GM18861 (cell line): ENCODE data around the gene TTF1.

Experiments used
- ATAC-seq: cut with Tn5 transposase; IDR thresholded peaks from one replicate; pipeline ENCODE4 v1.9.1; 2021; ENCODE audit not compliant: unreplicated experiment

TTF1 gene

DNA sequence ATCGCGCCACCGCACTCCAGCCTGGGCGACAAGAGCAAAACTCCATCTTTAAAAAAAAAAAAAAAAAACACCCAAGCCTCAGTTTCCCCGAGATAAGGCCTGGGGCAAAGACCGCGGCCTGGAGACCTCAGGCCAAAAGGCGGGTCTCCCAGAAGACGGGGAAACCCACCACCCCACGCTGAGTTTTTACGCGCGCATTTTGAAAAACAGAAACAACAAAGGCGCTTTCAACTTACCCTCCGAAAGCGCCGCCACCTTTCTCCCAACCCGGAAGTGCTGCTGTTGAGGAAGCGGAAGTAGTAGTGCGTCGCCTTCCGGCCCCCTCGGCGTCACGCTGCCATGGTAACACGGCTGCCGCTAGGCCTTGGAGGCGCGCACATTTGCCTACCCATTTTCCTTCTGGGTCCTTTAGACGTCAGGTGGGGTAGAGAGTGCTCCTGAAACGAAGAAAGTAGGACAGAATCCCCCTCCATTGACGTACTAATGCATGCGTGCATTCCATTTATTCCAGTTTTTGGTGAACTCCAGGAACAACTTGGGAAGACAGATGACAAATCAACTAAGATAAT lies at the start of gene TTF1:
Gene TTF1, minus strand, starts transcription at position 287 of the 569 bp plus-strand sequence. CDS start 4,019 bp downstream, outside the sequence.
- ATAC-seq, result peak; percentile 43

DNA sequence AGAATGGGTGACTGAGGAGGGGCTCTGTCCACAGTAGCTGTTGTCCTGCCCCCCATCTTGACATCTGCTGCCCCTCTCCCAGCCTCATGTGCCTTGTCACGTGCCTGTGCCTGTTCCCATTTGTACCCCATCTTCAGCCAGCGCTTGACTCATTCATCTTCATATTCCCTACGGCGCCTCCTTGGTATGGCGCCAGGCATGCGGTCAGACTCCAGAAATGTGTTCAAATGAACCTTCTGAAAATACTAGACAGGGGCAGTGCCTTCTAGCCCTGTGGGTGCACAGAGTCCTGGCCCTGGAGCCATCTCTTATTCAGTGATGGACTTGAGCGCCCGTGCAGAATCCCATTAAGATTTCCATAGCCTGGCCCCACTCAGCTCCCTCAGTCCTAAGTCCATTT lies 49.6 kb upstream of the TTF1 start:
- ATAC-seq, result no peak

GRCh38 chr9:132451276-132451675 lies 44.6 kb upstream of the TTF1 start:
- ATAC-seq, result no peak

DNA sequence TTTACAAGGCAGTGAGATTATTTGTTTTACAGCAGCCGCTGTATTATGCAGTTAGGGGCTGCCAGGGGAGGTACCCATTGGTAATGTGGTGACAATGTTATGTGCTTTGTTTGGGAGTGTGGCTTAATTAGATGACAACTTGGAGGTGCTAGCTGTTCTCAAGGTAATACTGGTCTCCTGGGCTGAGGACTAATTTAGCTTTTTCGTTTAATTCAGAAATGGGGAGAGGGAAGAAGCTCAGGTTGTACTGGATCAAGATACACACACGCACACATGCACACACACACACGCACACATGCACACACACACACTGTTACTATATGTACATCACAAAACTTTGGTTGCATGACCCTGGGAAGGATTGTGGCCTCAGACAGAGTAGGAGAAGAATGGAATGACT lies 41.3 kb upstream of the TTF1 start:
- ATAC-seq, result no peak

- no peak for ATAC-seq
Measured at GRCh38 chr9:132447346-132447745, 40.7 kb upstream of the TTF1 start.

GRCh38 chr9:132446887-132447286 lies 40.2 kb upstream of the TTF1 start:
- no peak for ATAC-seq

- no peak for ATAC-seq
Measured at GRCh38 chr9:132443951-132444607, 37.4 kb upstream of the TTF1 start.

- ATAC-seq, result no peak
Measured at GRCh38 chr9:132441404-132441803, 34.8 kb upstream of the TTF1 start.

DNA sequence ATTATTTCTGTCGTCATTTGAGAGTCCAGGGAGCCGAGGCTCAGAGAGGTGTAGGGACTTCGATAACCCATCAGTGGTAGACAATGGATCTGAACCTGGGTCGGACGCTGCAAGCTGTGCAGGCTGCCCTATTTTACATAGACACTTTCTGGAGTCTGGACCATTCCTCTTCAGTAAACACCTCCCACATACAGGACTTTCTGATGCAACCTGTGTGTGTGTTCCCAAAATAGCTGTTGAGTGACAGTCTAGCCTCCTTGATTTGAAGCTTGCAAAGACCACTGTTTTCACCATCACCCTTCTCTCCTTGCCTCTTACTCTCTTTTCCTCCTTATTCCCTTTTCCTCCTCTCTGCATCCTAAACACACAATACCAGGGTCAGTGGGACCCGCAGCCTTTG lies 34.1 kb upstream of the TTF1 start:
- ATAC-seq, result no peak

DNA sequence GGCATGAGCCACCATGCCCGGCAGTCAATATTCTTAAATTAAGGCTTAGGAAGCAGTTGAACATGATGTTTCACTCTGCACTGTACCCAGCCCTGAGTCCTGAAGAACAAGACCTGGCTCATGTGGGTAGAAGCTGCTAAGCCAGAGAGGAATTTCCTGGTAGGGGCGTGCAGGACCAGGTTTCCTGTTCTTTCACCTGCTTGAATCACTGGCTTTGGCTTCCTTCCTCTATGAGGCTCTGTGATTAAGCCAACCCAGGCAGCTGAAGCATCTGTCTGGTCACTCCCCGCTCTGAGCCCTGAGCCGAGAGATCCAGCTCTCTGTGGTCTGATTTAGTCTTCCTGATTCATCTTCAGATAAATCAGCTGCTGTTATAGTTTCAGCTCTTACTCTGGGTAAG lies 32.5 kb upstream of the TTF1 start:
- no peak for ATAC-seq

GRCh38 chr9:132434881-132435280 lies 28.2 kb upstream of the TTF1 start:
- ATAC-seq, result no peak

GRCh38 chr9:132430998-132431397 lies 24.4 kb upstream of the TTF1 start:
- no peak for ATAC-seq

- no peak for ATAC-seq
Measured at GRCh38 chr9:132426639-132427414, 20.2 kb upstream of the TTF1 start.

DNA sequence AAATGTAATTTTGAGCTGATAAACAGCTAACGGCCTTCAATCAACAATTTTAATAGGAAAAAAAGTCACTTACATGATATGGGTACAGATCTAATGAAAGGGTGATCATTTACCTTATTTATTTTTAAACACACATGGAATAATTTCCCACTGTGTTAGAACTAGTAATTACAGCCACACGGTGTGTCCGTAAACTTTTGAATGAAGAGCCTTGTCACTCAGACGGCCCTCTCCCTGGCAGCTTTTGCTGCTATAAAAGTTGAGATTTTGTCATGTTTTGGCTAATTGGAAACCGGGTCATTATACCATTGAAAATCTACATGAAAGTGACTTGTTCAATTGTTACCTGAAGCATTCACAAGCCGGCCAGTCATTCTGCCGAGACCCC lies 19.0 kb upstream of the TTF1 start:
- ATAC-seq, result no peak

DNA sequence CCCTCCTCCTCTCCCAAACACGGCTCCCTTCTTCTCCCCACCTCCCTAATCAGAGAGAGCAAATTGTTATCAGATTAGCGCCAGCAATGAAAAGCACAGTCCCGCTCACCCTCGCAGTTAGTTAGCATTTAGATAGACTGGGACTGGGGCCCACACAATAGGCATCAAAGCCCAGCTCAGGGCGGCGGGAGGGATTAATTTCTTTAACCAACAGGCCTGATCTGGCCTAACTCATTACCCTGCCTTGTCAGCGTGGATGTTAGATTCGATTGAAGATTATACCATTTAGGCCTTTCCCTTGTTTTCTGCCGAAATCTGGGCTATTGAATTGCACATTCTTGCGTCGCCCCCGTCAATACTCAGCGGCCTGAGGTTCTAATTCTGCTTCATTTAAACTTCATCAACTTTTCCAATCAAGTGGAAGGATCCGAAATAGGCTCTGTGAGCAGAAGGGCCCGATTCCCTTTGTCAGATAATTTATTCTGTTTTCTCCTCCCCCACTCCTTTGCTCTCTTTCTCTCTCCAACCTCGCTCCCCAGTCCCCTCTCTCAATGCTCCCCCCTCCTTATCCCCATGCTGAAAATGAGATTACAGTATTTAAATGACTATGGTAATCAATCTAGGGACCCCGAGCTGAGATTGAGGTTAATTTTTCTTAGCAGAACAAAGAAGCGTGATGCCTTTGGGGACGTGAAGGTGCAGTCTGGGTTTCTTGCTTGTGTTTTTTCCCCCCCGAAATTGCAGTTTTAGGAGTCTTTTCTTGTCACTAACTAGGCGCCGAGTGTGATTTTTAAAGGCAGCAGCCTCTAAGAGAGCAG lies 18.4 kb upstream of the TTF1 start:
- no peak for ATAC-seq

DNA sequence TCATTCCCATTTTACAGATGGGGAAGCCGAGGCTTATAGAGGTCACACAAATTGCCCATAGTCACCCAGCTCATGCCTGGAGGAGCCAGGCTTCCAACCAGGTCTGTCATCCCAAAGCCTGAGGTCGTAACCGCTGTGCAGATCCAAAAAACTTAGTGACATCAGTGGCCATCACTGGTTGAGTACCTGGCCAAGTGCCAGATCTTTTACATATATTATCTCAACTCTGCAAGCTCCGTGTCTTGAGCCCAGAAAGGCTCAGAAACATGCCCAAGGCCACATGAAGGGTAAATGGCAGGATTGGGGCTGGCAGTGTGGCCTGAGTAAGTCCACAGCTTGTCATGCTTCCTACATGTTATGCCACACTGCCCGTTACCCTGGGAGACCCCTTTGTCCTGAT lies 16.9 kb upstream of the TTF1 start:
- no peak for ATAC-seq

- ATAC-seq, result no peak
Measured at GRCh38 chr9:132422574-132422973, 15.9 kb upstream of the TTF1 start.

DNA sequence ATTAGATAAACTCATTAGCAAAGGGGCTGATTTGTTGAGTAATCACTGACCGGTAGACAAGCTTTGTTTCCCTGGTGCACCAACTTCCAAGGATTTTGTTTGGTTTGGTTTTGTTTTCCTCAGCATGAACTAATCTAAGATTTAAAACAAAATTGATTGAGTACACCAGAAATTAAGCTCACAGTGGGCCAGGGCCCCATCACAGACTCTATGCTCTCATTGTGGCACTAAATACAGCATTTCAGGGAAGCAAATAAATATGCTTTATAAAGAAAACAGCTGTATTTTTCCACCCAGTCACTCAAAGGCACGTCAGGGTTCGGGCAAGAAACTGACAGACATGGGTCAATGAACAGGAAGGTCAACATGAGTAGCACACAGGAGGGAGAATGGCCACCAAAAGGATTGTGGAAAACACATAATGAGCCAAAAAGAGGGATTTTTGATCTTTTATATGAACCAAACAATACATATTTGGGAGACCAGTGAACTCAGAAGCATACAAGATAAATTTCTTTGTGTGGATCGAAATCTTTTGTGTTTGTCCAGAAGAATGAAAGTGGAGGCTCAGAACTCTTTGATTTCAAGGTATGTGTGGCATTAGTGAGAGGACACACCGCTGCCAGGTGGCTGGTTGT lies 12.2 kb upstream of the TTF1 start:
- ATAC-seq, result no peak

GRCh38 chr9:132415181-132415580 lies 8.5 kb upstream of the TTF1 start:
- ATAC-seq, result no peak

DNA sequence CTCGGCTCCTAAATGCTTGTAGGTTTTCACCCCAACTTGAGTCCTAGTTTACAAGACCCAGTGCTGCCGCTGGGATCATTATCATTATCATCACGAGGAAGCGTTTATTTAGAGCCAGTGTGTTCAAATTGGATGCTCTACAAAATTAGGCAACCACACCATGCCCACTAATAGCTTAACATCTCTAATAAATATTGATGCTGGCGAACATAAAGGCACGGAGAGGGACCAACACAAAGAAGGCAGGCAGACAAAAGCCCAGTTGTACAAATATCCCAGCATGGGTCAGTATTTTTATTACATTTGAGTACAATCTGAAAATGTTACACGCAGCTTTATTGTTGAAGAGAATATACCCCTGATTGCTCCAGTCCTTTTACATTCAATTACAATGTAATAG lies 8.1 kb upstream of the TTF1 start:
- ATAC-seq, result no peak

GRCh38 chr9:132413926-132414325 lies 7.3 kb upstream of the TTF1 start:
- ATAC-seq, result no peak
